ENCODE results near the gene SYNGR1.
"Not testable (repeated sequence)": the region's sequence is repeated elsewhere in the genome, so short reads cannot be mapped to it uniquely, and the experiment has no call there.

Gene SYNGR1

GRCh38 chr22:39395936-39396796, 46.4 kb downstream of the SYNGR1 start:
- in situ Hi-C loops (cut with MboI; ENCODE audit: low sequenced_read_pairs) = no loop called here

DNA sequence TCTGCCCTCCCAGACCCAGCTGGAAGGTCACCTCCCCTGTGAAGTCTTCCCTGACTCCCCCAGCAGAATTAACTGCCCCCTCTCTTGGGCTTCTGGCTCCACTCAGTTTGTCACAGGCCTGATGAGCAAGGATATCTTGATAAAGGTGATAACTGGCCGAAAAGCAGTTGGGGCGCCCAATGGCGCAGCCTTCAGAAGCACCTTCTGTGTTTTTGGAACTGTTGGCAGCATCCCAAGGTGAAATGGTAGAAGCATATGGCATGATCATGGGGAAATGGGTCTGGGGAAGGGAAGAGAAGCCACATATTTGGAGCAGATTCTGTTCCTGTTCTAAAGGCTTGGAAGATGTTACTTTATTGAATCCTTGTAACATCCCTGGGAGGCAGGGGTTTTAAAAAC, 47.0 kb downstream of the SYNGR1 start:
- in situ Hi-C loops (cut with MboI; ENCODE audit: low sequenced_read_pairs) = no loop called here

DNA sequence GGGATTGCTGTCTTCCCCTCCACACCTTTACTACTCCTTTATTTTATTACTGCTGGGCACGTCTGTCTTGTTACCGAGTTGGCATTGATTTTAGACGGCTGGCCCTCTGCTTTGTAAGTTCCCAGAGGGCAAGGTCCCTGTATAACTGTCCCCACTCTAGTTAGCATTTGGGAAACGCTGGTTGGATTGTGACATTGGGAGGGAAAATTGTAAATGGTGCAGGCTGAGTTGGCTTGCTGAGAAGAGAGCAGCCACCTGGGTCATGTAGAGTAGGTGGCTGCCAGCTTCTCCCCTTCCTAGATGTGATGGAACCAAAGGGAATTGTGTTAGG, 51.5 kb downstream of the SYNGR1 start:
- in situ Hi-C loops (cut with MboI; ENCODE audit: low sequenced_read_pairs) = no loop called here

- in situ Hi-C loops (cut with MboI; ENCODE audit: low sequenced_read_pairs) = no loop called here
Observed at GRCh38 chr22:39405346-39406085, 55.7 kb downstream of the SYNGR1 start.

DNA sequence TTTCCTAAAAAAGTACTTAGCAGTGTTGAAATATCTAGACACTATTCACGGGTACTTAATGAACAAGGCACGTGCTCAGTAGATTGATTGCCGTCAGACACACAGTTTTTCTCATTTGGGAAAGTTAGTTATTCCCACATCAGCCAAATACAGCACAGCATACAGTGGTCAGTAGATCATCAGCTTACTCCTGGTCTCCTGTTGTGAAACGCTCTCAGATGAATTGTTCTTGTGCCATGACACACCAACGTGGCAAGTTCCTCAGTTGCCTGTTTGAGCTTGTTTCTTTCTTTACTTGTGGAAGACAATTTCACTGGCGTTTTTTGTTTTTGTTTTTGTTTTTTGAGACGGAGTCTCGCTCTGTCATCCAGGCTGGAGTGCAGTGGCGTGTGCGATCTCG, 58.4 kb downstream of the SYNGR1 start:
- in situ Hi-C loops (cut with MboI; ENCODE audit: low sequenced_read_pairs) = no loop called here

DNA sequence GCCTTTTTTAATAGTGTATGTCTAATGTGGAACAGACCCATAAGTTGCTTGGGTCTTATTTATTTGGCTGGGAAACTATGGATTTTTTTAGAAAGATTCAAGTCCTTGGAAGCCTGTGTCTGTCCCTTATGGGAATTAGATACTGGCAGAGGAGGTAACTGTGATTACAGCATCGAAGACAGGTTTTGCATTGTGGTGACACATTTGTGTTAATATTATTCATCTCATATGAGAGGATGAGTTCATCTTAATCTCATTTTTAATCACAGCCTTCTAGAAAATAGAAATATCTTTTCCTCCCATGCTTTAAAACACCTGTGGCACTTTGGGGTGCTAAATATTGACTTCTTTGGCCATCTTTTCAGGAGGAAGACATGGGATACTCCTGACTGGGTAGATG, 59.0 kb downstream of the SYNGR1 start:
- in situ Hi-C loops (cut with MboI; ENCODE audit: low sequenced_read_pairs) = no loop called here

- in situ Hi-C loops (cut with MboI; ENCODE audit: low sequenced_read_pairs) = no loop called here
Observed at GRCh38 chr22:39409516-39410029, 59.8 kb downstream of the SYNGR1 start.

DNA sequence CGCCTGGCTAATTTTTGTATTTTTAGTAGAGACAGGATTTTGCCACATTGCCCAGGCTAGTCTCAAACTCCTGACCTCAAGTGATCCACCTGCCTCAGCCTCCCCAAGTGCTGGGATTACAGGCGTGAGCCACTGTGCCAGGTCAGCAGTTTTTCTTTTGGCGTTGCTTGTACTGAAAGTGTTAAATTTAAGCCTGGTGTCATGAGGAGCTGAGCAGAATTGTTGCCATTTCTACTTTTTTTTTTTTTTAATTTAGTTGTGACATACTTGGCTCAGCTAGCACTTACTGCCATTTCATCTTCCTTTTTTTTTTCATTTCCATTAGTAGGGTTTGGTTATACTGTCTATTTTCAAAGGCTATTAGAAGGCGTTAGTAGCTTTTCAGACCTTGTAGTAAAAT, 60.5 kb downstream of the SYNGR1 start:
- in situ Hi-C loops (cut with MboI; ENCODE audit: low sequenced_read_pairs) = no loop called here

DNA sequence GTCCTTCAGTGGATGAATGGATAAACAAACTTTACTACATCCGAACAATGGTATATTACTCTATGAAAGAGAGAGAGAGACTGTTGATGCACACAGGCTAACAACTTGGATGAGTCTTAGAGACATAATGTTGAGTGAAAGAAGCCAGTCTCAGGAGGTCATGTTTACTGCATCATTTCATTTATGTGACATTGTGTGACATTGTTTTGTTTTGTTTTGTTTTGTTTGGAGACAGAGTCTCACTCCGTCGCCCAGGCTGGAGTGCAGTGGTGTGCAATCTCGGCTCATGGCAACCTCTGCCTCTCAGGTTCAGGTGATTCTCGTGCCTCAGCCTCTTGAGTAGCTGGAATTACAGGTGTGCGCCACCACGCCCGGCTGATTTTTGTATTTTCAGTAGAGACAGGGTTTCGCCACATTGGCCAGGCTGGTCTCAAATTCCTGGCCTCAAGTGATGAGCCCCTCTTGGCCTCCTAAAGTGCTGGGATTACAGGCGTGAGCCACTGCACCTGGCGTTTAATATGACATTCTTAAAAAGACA, 62.1 kb downstream of the SYNGR1 start:
- in situ Hi-C loops (cut with MboI; ENCODE audit: low sequenced_read_pairs) = not testable (repeated sequence)

- in situ Hi-C loops (cut with MboI; ENCODE audit: low sequenced_read_pairs) = not testable (repeated sequence)
Observed at GRCh38 chr22:39413204-39413603, 63.4 kb downstream of the SYNGR1 start.

- in situ Hi-C loops (cut with MboI; ENCODE audit: low sequenced_read_pairs) = no loop called here
Observed at GRCh38 chr22:39414377-39414776, 64.6 kb downstream of the SYNGR1 start.

DNA sequence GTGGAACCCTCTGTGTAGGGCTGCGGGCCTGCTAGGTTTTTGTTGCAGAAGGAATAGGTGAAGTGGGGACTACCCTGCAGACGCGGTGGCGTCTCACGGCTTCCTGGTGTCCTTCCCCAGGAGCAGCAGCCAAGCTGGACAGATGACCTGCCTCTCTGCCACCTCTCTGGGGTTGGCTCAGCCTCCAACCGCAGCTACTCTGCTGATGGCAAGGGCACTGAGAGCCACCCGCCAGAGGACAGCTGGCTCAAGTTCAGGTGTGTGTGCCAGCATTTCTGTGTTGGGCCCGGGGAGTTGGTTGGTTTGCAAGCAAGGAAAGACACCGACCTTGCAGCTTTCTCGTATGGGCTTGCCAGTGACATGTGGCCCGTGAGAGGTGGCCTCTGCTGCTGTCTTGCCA, 65.1 kb downstream of the SYNGR1 start:
- in situ Hi-C loops (cut with MboI; ENCODE audit: low sequenced_read_pairs) = no loop called here

DNA sequence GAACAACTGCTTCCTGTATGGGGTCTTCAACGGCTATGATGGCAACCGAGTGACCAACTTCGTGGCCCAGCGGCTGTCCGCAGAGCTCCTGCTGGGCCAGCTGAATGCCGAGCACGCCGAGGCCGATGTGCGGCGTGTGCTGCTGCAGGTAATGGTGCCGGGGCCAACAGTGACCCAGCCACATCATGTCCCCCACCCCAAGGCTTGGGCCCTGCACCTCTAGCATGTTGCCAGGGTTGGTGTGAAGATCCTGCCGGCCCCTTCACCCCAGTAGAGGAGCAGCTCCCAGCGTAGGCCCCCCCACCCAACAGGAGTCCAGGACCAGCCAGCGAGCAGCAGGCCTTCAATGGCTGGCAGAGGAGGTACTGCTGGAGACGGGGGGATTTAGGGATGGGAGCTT, 65.7 kb downstream of the SYNGR1 start:
- in situ Hi-C loops (cut with MboI; ENCODE audit: low sequenced_read_pairs) = no loop called here

- in situ Hi-C loops (cut with MboI; ENCODE audit: low sequenced_read_pairs) = no loop called here
Observed at GRCh38 chr22:39416319-39416718, 66.5 kb downstream of the SYNGR1 start.

- in situ Hi-C loops (cut with MboI; ENCODE audit: low sequenced_read_pairs) = no loop called here
Observed at GRCh38 chr22:39417641-39418040, 67.8 kb downstream of the SYNGR1 start.

DNA sequence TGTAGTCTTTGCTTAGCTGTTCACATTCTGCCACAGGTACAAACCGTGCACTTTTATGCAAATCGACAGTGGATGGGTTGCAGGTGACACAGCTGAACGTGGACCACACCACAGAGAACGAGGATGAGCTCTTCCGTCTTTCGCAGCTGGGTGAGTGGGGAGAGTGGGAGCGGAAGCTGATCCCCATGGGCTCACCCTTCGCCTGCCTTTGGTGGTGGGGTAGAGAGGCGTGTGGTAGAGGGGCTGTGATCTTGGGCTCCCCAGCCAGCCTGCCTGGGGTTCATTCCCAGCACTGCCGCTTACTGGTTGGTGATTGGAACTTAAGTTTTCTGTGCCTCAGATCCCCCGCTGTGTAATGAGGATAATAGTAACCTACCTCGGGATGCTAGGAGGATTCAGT, 68.9 kb downstream of the SYNGR1 start:
- in situ Hi-C loops (cut with MboI; ENCODE audit: low sequenced_read_pairs) = no loop called here

DNA sequence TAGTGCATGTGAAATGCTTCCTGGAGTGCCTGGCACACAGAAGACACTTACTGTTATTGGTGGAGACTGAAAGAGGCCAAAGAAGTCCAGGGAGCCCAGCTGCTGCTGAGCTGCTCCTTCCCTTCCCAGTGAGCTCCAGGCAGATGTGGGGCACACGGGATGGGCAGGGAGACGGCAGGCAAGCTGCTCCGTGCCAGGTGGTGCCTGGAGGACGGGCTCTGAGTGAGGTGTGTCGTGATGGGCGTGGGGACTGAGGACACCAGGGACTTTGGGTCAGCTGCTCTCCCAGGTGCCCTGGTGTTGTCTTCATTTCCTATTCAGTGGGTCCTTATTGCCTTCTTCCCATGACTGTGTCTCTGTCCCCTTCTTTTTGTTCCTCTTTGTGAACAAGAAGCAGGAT, 69.3 kb downstream of the SYNGR1 start:
- in situ Hi-C loops (cut with MboI; ENCODE audit: low sequenced_read_pairs) = no loop called here

DNA sequence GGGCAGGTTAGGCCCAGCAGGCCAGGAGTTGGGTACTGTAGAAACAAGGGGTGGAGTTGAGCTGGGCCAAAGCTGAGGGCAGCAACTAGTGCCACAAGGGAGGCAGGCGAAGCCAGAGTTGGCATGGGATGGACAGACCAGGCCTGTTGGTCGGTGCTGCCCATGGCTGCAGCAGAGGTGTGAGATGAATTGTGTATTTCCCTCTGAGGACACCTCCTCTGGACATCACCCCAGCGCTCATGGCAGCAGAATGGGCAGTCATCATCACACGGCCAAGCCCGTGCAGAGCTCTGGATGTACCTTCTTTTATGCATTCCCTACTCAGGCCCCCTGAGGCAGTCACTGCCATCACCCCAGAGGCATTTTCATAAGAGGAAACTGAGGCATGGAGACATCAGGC, 70.1 kb downstream of the SYNGR1 start:
- in situ Hi-C loops (cut with MboI; ENCODE audit: low sequenced_read_pairs) = no loop called here

DNA sequence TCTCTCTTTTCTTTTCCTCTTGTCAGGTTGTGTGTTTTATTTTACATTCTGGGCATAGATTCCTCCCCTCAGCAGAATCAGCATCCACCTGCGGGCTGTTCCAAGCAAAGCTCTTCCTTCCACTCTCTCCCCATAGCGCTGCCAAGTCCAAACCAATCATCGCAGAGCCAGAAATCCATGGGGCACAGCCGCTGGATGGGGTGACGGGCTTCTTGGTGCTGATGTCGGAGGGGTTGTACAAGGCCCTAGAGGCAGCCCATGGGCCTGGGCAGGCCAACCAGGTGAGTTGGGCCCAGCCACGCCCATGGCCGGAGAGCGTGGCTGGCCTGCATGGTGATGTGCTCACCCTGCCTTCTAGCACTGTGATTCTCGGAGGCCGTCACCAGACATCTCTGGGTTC, 71.9 kb downstream of the SYNGR1 start:
- in situ Hi-C loops (cut with MboI; ENCODE audit: low sequenced_read_pairs) = no loop called here

DNA sequence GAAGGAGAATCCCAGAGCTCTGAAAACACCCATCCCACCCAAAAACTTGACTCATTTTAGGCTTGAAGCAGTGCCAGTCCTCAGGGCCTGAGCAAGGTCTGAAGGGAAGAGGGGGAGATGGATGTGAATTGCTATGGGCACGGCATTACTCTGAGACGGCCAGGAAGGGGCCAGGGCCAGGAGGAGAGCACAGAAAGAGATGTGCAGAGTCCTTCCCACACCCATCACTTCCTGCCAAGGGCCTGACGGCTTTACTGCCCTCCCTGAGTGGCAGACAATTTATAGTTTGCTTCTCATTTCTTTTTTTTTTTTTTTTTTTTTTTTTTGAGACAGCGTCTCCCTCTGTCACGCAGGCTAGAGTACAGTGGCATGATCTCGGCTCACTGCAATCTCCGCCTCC, 72.3 kb downstream of the SYNGR1 start:
- in situ Hi-C loops (cut with MboI; ENCODE audit: low sequenced_read_pairs) = no loop called here

DNA sequence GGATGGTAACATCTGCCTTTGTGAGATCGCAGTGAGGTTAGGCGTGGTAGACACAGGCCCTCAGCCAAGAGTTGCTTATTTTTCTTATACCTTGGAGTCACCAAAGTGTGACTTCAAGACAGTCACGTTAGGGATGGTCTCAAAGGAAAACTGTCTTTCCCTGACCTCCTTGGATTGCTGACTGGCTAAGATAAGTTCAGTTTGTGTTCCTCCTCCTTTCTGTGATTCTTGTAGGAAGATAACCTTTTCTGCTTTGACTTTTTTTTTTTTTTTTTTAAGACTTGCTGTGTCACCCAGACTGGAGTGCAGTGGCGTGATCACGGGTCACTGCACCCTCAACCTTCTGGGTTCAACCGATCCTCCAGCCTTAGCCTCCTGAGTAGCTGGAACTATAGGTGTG, 72.9 kb downstream of the SYNGR1 start:
- in situ Hi-C loops (cut with MboI; ENCODE audit: low sequenced_read_pairs) = no loop called here

GRCh38 chr22:39423976-39424375, 74.2 kb downstream of the SYNGR1 start:
- in situ Hi-C loops (cut with MboI; ENCODE audit: low sequenced_read_pairs) = no loop called here

Data from hTERT RPE-1 (cell line).